Measurements from ENCODE around the gene KIF11.

KIF11 gene

DNA sequence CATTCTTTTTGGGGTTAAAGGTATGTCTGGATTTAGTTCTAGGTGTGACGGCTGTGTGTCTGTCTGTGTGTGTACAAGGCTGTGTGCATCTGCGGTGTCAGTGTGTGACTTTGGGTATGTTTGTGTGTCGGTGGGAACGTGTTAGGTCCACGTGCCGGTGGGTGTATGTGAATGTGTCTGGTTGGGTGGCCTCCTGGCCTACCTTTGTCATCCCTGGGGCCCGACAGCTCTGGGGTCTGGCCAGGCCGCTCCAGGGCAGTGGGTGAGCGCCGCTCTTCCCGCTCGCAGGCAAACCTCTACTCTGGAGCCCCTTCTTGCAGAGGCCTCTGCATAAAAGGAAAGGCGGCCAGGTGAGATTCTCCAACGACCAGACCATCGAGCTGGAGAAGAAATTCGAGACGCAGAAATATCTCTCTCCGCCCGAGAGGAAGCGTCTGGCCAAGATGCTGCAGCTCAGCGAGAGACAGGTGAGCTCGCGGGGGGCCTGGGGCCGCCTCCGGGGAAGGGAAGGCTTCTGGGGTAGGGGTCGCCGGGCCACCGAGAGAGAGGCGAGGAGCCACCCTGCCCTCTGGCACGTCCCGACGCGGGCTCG, 99.2 kb downstream of the KIF11 start:
- Histone ChIP-seq H3K27ac (ENCODE audit: low read length) (no peak overlapping the region), H3K4me3 (ENCODE audit: low read length) (peak overlapping the region; percentile 19; the same call in 1 of the 2 replicates), H2AFZ (ENCODE audit: low read length) (no peak overlapping the region), H3K4me1 (ENCODE audit: low read length) (no peaks in the 10 kb centered on the region), H3F3A (ENCODE audit: insufficient read depth, low read length) (no peaks in the 10 kb centered on the region), H4K20me1 (ENCODE audit: insufficient read depth, low read length) (no peaks in the 10 kb centered on the region), H3K36me3 (replicated peaks; ENCODE audit: insufficient read depth, low read length) (no peaks in the 10 kb centered on the region), H3K9ac (ENCODE audit: low read length) (no peak overlapping the region), H3K4me2 (ENCODE audit: low read depth, low read length) (peak overlapping the region; percentile 49; the same call in 1 of the 2 replicates), H3K27me3 (replicated peaks; ENCODE audit: insufficient read depth, low read length) (peaks cover 68% of the 10 kb centered on the region), H3K9me2 (replicated peaks; ENCODE audit: insufficient read depth, low read length) (no peaks in the 10 kb centered on the region), H3K9me3 (replicated peaks; ENCODE audit: insufficient read depth, low read length) (no peaks in the 10 kb centered on the region), H3K79me2 (ENCODE audit: low read length) (no peaks in the 10 kb centered on the region)
- DNase-seq: no peak
- TF ChIP-seq EZH2phosphoT487 (IDR thresholded peaks at IDR 0.05; ENCODE audit: low read length): no peak

DNA sequence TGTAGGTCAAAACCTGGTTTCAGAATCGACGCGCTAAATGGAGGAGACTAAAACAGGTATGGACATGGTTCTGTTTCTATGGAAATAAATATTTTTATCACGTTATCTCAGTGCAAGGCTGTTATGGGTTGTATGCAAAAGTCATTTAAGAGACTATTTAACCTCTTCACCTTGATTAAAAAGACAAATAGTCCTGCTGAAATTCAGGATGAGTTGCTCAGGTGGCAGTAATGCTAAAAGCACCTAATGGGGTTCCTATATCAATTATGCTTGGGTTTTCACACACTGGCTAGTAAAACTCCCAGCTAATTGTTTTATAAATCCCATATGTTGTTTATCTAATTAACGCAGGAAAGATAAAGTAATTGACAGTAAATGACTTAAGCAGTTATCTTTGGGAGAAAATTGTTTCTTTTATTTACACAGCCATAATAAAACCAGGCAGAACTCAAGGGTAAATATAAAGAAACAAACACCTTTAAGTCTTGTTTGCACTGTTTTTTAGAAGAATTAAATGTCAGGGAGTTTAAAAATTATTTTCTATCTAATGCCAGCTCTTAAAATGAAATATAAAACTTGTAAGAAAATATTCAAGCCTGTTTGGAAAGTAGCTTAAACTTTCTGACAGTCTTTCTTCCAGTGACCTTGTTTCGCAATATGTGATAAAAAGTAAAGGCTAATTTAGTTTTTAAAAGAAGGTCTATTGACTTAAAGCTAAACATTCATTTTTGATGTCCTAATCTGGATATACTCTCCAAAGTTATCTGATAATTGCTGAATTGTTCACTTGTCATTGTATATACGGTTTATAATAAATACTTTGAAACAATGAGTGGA, 100.0 kb downstream of the KIF11 start:
- Histone ChIP-seq H3K4me3 (ENCODE audit: low read length) (peak overlapping the region; percentile 19; the same call in 1 of the 2 replicates), H2AFZ (ENCODE audit: low read length) (no peak overlapping the region), H3K27ac (ENCODE audit: low read length) (no peak overlapping the region), H3K27me3 (replicated peaks; ENCODE audit: insufficient read depth, low read length) (peaks cover 74% of the 10 kb centered on the region), H3F3A (ENCODE audit: insufficient read depth, low read length) (no peaks in the 10 kb centered on the region), H3K36me3 (replicated peaks; ENCODE audit: insufficient read depth, low read length) (no peaks in the 10 kb centered on the region), H4K20me1 (ENCODE audit: insufficient read depth, low read length) (no peaks in the 10 kb centered on the region), H3K9me3 (replicated peaks; ENCODE audit: insufficient read depth, low read length) (no peaks in the 10 kb centered on the region), H3K9me2 (replicated peaks; ENCODE audit: insufficient read depth, low read length) (no peaks in the 10 kb centered on the region), H3K4me2 (ENCODE audit: low read depth, low read length) (peak overlapping the region; percentile 49; the same call in 1 of the 2 replicates), H3K9ac (ENCODE audit: low read length) (no peak overlapping the region), H3K79me2 (ENCODE audit: low read length) (no peaks in the 10 kb centered on the region), H3K4me1 (ENCODE audit: low read length) (no peaks in the 10 kb centered on the region)
- no peak for DNase-seq
- no peak for TF ChIP-seq EZH2 (optimal IDR thresholded peaks at IDR 0.05; ENCODE audit: low read depth, low read length)
- TF ChIP-seq, protein P1, sequence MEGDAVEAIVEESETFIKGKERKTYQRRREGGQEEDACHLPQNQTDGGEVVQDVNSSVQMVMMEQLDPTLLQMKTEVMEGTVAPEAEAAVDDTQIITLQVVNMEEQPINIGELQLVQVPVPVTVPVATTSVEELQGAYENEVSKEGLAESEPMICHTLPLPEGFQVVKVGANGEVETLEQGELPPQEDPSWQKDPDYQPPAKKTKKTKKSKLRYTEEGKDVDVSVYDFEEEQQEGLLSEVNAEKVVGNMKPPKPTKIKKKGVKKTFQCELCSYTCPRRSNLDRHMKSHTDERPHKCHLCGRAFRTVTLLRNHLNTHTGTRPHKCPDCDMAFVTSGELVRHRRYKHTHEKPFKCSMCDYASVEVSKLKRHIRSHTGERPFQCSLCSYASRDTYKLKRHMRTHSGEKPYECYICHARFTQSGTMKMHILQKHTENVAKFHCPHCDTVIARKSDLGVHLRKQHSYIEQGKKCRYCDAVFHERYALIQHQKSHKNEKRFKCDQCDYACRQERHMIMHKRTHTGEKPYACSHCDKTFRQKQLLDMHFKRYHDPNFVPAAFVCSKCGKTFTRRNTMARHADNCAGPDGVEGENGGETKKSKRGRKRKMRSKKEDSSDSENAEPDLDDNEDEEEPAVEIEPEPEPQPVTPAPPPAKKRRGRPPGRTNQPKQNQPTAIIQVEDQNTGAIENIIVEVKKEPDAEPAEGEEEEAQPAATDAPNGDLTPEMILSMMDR (IDR thresholded peaks at IDR 0.05; ENCODE audit: low read length): no peak
- TF ChIP-seq EZH2phosphoT487 (IDR thresholded peaks at IDR 0.05; ENCODE audit: low read length): no peak

DNA sequence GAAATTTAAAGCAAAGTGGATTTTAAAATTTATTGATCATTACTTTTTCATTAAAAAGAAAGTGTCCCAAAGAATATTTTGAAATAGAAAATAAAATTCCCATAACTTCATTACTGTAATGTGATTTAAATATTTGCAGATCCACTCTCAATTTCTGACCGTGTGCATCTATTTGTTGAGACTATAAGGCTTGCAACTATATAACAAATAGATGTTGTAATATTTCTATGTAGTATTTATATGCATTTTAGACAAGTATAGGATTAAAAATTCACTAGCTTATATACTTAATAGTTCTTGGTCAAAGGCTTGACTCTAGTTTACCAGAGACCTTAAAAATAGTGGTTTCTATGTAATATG, 100.6 kb downstream of the KIF11 start:
- H3K36me3 ChIP-seq (replicated peaks; ENCODE audit: insufficient read depth, low read length): no peaks in the 10 kb centered on the region
- no peaks in the 10 kb centered on the region for H3K4me1 ChIP-seq (ENCODE audit: low read length)
- no peak overlapping the region for H3K4me2 ChIP-seq (ENCODE audit: low read depth, low read length)
- H3K9me2 ChIP-seq (replicated peaks; ENCODE audit: insufficient read depth, low read length): no peaks in the 10 kb centered on the region
- no peaks in the 10 kb centered on the region for H3F3A ChIP-seq (ENCODE audit: insufficient read depth, low read length)
- no peak overlapping the region for H3K4me3 ChIP-seq (ENCODE audit: low read length)
- peaks cover 73% of the 10 kb centered on the region for H3K27me3 ChIP-seq (replicated peaks; ENCODE audit: insufficient read depth, low read length)
- DNase-seq: no peak
- no peak overlapping the region for H3K27ac ChIP-seq (ENCODE audit: low read length)
- no peak overlapping the region for H2AFZ ChIP-seq (ENCODE audit: low read length)
- no peaks in the 10 kb centered on the region for H3K79me2 ChIP-seq (ENCODE audit: low read length)
- TF ChIP-seq EZH2phosphoT487 (IDR thresholded peaks at IDR 0.05; ENCODE audit: low read length) (no peak), EZH2 (optimal IDR thresholded peaks at IDR 0.05; ENCODE audit: low read depth, low read length) (no peak)
- TF ChIP-seq, protein P1 (IDR thresholded peaks at IDR 0.05; ENCODE audit: low read length): no peak
- no peak overlapping the region for H3K9ac ChIP-seq (ENCODE audit: low read length)
- H4K20me1 ChIP-seq (ENCODE audit: insufficient read depth, low read length): no peaks in the 10 kb centered on the region
- H3K9me3 ChIP-seq (replicated peaks; ENCODE audit: insufficient read depth, low read length): no peaks in the 10 kb centered on the region
